Measurements from ENCODE around the gene ABCA10.
"Not testable (repeated sequence)": the region's sequence is repeated elsewhere in the genome, so short reads cannot be mapped to it uniquely, and the experiment has no call there.

The ABCA10 gene, protein sequence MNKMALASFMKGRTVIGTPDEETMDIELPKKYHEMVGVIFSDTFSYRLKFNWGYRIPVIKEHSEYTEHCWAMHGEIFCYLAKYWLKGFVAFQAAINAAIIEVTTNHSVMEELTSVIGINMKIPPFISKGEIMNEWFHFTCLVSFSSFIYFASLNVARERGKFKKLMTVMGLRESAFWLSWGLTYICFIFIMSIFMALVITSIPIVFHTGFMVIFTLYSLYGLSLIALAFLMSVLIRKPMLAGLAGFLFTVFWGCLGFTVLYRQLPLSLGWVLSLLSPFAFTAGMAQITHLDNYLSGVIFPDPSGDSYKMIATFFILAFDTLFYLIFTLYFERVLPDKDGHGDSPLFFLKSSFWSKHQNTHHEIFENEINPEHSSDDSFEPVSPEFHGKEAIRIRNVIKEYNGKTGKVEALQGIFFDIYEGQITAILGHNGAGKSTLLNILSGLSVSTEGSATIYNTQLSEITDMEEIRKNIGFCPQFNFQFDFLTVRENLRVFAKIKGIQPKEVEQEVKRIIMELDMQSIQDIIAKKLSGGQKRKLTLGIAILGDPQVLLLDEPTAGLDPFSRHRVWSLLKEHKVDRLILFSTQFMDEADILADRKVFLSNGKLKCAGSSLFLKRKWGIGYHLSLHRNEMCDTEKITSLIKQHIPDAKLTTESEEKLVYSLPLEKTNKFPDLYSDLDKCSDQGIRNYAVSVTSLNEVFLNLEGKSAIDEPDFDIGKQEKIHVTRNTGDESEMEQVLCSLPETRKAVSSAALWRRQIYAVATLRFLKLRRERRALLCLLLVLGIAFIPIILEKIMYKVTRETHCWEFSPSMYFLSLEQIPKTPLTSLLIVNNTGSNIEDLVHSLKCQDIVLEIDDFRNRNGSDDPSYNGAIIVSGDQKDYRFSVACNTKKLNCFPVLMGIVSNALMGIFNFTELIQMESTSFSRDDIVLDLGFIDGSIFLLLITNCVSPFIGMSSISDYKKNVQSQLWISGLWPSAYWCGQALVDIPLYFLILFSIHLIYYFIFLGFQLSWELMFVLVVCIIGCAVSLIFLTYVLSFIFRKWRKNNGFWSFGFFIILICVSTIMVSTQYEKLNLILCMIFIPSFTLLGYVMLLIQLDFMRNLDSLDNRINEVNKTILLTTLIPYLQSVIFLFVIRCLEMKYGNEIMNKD (N-terminal part only)

DNA sequence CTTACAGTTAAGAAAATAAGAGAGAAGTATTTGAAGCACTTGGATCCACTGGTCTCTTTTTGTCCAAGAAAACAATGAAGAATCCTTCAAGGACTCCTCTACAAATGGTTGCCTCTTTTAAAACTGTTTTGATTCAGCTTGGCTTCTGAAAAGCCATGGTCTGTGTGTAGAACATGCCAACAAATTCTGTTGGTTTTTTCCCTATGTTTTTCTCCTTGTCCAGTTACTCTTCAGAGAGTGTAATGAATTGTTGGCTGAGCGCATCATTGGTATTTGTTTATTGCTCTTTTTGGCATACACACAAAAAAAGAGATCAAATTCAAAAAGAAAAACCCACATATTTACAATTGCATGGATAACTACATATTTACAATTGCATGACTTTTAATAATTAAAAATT is at the start of gene ABCA10:
Gene ABCA10, minus strand, starts transcription at position 249 of the 400 bp plus-strand sequence. CDS start 3,466 bp downstream, outside the sequence.
- no peak for TF ChIP-seq CTCF (IDR thresholded peaks at IDR 0.05; ENCODE audit: low read depth, low read length, missing control alignments)
- H3K4me3 ChIP-seq (ENCODE audit: low read depth, low read length), result no peak within 1 kb of the TSS
- DNase-seq (ENCODE audit: low read depth), result no peak

GRCh38 chr17:69276279-69276678 is 47.7 kb upstream of the ABCA10 start:
- DNase-seq (ENCODE audit: low read depth), result not testable (repeated sequence)

DNA sequence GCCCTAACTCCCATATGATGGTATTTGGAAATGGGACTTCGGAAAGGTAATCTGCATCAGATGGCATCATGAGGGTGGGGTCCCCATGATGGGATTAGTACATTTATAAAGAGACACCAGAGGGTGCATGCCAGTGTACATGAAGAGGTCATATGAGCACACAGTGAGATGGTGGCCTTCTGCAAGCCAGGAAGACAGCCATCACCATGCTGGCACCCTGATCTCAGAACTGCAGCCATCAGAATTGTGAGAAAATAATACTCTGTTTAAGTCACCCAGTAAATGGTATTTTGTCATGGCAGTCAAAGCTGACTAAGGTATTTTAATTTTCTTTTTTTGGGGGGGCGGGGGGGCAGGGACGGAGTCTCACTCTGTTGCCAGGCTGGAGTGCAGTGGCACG is 47.1 kb upstream of the ABCA10 start:
- no peak for DNase-seq (ENCODE audit: low read depth)
- no peak overlapping the region for H3K4me3 ChIP-seq (ENCODE audit: low read depth, low read length)
- no peak for TF ChIP-seq CTCF (IDR thresholded peaks at IDR 0.05; ENCODE audit: low read depth, low read length, missing control alignments)

More at GRCh38 chr17:69276279-69276678, 47.7 kb upstream of the ABCA10 start:
- not testable (repeated sequence) for H3K4me3 ChIP-seq (ENCODE audit: low read depth, low read length)

DNA sequence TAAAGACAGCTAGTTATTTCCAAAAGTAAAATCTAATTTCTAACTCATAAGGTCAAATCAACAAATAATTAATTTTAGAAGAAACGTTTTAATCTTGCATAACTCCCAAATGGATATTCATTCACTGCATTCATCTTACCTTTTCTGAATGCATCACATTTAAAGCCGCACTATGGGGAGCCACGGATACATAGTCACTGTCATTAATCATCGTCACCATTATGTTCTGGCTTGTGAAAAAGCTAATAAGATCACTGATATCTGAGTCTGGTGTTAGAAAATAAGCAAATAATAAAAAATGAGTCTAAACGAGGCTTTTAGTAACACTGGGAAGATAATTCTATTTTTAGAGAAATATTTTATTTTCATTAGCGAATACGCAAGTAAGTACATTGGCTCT is 42.4 kb upstream of the ABCA10 start:
- no peak for DNase-seq (ENCODE audit: low read depth)
- TF ChIP-seq CTCF (IDR thresholded peaks at IDR 0.05; ENCODE audit: low read depth, low read length, missing control alignments), result no peak
- H3K4me3 ChIP-seq (ENCODE audit: low read depth, low read length), result no peak overlapping the region

DNA sequence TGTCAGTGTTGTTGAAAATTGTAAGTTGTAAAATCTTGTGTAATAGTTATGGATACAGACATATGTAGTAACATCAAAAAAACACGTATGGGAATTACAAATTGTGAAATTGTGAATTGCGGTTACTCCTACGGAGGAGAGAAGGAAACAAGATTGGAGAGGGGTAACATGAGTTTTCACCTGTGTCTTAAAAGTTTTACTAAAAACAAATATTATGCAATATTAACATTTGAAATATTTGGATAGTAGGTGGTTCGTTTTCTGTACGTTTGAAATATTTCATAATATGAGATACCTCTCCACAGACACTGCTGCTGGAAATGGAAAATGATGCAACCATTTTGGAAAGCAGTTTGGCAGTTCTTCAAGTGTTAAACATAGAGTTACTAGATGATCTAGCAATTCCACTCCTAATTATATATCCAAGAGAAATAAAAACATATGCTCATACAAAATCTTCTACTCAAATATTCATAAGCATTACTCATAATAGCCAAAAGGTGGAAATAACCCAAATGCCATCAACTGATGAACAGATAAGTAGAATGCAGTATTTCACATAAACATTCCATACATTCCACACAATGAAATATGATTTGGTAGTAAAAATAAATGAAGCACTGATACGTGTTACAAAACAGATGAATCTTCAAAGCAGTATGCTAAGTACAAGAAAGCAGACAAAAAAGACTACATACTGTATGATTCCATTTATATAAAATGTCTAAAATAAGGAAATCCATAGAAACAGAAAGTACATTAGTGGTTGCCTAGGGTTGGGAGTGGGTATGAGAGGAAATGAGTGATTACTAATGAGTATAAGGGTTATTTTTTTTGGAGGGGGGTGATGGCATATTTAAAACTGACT is 40.7 kb upstream of the ABCA10 start:
- H3K4me3 ChIP-seq (ENCODE audit: low read depth, low read length), result no peak overlapping the region
- TF ChIP-seq CTCF (IDR thresholded peaks at IDR 0.05; ENCODE audit: low read depth, low read length, missing control alignments), result no peak
- DNase-seq (ENCODE audit: low read depth), result no peak

- H3K4me3 ChIP-seq (ENCODE audit: low read depth, low read length), result no peak overlapping the region
- TF ChIP-seq CTCF (IDR thresholded peaks at IDR 0.05; ENCODE audit: low read depth, low read length, missing control alignments), result no peak
- DNase-seq (ENCODE audit: low read depth), result no peak
Measured at GRCh38 chr17:69268543-69269014, 40.0 kb upstream of the ABCA10 start.

Data from GM12864 (cell line).